HepG2 (cell line): Measurements from ENCODE around the gene ZNF285. TPM values are rescaled to one million over a fixed set of nuclear protein-coding genes. Genes with fewer than 3 reads are reported as not detected.
A peak's percentile ranks its signal among the peaks of the same experiment; 100 is the strongest.

Experiments
- ISL2 ChIP-seq: sonication (generic); formaldehyde crosslinking; IDR thresholded peaks from 2 replicates; pipeline ENCODE4 v1.5.0; 2020; ENCODE audit warnings: missing genetic modification reagents
- JUN ChIP-seq: sonication (generic); formaldehyde crosslinking; IDR thresholded peaks from 2 replicates; pipeline ENCODE4 v1.4.0; 2020; ENCODE audit warnings: mild to moderate bottlenecking, missing genetic modification reagents
- KDM5B ChIP-seq: sonication (generic); formaldehyde crosslinking; IDR thresholded peaks from 2 replicates; pipeline ENCODE4 v1.4.0; 2020; ENCODE audit warnings: missing genetic modification reagents, mild to moderate bottlenecking, borderline replicate concordance
- MIER3 ChIP-seq: IDR thresholded peaks from 2 replicates; pipeline ENCODE4 v1.6.1; 2016; ENCODE audit warnings: missing compliant biosample characterization, borderline replicate concordance
- MTA1 ChIP-seq: sonication (generic); formaldehyde crosslinking; IDR thresholded peaks from 2 replicates; pipeline ENCODE4 v1.4.0; 2020; ENCODE audit warnings: missing genetic modification reagents, mild to moderate bottlenecking, borderline replicate concordance
- SMYD3 ChIP-seq: sonication (generic); formaldehyde crosslinking; IDR thresholded peaks from 2 replicates; pipeline ENCODE4 v1.8.1; 2023; ENCODE audit warnings: mild to moderate bottlenecking, missing genetic modification reagents
- ZNF3 ChIP-seq: IDR thresholded peaks from 2 replicates; pipeline ENCODE4 v1.7.0; 2017; ENCODE audit warnings: inconsistent platforms
- ZNF558 ChIP-seq: sonication (generic); formaldehyde crosslinking; IDR thresholded peaks from 2 replicates; pipeline ENCODE4 v1.9.0; 2022; ENCODE audit warnings: mild to moderate bottlenecking, missing genetic modification reagents, borderline replicate concordance
- polyA plus RNA-seq, 8 experiments: library from polyadenylated mRNA; depleted of rRNA in 3 of 8; stranded (reverse) in 7 of 8; unstranded in 1 of 8; fragments of >200 nt; fragmentation: Illumina TruSeq in 4 of 8; extraction: Trizol in 4 of 8; gene quantifications; 2 replicates each; pipeline versions ENCODE4 v1.2.1 to v1.2.3, GENCODE V29; 2011 to 2016; ENCODE audit warnings: low read depth in 4 of 8, missing spikeins in 1 of 8, mixed read lengths in 1 of 8; ENCODE audit not compliant: insufficient read depth in 1 of 8
- total RNA-seq, 5 experiments: library from RNA; depleted of rRNA; stranded (reverse); fragments of >200 nt; fragmentation: Illumina TruSeq; extraction: Trizol; gene quantifications; 2 replicates each; pipeline ENCODE4 v1.2.3, GENCODE V29; 2016; ENCODE audit warnings: low read depth in 1 of 5
- TF ChIP-seq, protein P1 (sequence below): sonication (generic); formaldehyde crosslinking; IDR thresholded peaks from 2 replicates; pipeline ENCODE4 v1.8.0; 2022; ENCODE audit warnings: missing genetic modification reagents, mild to moderate bottlenecking, moderate library complexity, borderline replicate concordance
- TF ChIP-seq, protein P2 (sequence below): sonication (generic); formaldehyde crosslinking; IDR thresholded peaks from 2 replicates; pipeline ENCODE4 v1.4.0; 2020; ENCODE audit warnings: missing genetic modification reagents
- TF ChIP-seq, protein P3 (sequence below): sonication (generic); formaldehyde crosslinking; IDR thresholded peaks from 2 replicates; pipeline ENCODE4 v1.9.0; 2021; ENCODE audit warnings: missing genetic modification reagents, mild to moderate bottlenecking, borderline replicate concordance
- TF ChIP-seq, protein P4 (sequence below): sonication (generic); formaldehyde crosslinking; IDR thresholded peaks from 2 replicates; pipeline ENCODE4 v1.8.0; 2022; ENCODE audit warnings: missing genetic modification reagents, mild to moderate bottlenecking, borderline replicate concordance
- TF ChIP-seq, protein P5 (sequence below): sonication (generic); formaldehyde crosslinking; IDR thresholded peaks from 2 replicates; pipeline ENCODE4 v1.5.0; 2020; ENCODE audit warnings: mild to moderate bottlenecking, missing genetic modification reagents, moderate library complexity
- TF ChIP-seq, protein P6 (sequence below): sonication (generic); formaldehyde crosslinking; IDR thresholded peaks from 2 replicates; pipeline ENCODE4 v1.5.0; 2020; ENCODE audit warnings: missing genetic modification reagents
- TF ChIP-seq, protein P7 (sequence below): sonication (generic); formaldehyde crosslinking; IDR thresholded peaks from 2 replicates; pipeline ENCODE4 v1.5.0; 2020; ENCODE audit warnings: missing genetic modification reagents

Gene ZNF285
- total and polyA plus RNA-seq, 2 of the 13 experiments (the other 11 are each of a cell fraction or from before 2014, with no cell fraction given), result 0.82 to 1.7 TPM

DNA sequence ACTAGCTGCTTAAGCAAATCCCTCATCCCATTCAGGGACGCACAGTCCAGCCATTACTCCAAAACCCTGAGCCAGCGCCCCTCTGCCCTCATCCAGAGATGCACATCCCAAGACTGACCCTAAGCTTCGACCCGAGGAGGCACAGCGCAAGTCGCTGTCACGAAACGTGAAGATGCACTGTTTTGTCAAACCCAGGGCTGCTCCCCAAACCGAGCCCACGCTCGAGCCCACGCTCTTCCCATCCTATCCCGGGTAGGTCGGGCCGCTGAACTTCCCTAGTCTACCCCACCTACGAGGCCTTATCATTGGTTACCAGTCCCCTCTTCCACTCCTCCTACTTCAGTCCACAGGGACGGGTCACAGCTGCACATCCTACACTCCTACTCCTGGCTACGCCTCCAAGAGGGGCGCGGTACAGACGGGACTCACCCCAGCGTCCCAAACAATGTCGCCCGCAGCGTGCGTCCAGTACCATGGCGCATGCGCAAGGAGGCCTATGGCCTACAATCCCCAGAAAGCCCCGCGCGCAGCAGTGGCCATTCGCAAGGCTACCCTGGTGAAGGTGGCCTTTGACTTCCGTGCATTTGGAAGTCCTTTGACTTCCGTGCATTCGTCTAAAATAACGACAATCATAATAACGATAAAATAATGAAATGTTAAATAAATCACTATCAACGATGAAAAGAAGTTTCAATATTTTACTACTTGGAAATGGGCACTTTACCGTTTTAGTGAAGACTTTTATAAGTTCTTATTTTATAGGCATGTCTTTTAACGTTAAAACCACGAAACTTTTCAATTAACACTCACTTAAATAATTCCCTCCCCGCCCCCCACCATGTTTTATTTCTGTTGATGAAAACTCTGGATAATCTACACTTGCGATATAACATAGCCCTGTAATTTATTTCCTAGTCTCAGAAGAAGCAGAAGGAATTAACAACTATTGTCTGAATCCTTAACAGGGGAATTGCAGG lies at the start of gene ZNF285 (continued):
- TF ChIP-seq, protein P1, sequence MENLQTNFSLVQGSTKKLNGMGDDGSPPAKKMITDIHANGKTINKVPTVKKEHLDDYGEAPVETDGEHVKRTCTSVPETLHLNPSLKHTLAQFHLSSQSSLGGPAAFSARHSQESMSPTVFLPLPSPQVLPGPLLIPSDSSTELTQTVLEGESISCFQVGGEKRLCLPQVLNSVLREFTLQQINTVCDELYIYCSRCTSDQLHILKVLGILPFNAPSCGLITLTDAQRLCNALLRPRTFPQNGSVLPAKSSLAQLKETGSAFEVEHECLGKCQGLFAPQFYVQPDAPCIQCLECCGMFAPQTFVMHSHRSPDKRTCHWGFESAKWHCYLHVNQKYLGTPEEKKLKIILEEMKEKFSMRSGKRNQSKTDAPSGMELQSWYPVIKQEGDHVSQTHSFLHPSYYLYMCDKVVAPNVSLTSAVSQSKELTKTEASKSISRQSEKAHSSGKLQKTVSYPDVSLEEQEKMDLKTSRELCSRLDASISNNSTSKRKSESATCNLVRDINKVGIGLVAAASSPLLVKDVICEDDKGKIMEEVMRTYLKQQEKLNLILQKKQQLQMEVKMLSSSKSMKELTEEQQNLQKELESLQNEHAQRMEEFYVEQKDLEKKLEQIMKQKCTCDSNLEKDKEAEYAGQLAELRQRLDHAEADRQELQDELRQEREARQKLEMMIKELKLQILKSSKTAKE (CRISPR knock-in tag), result no peak
- TF ChIP-seq MIER3 (CRISPR knock-in tag) (no peak), ZNF3 (no peak), MTA1 (CRISPR knock-in tag) (no peak), ZNF558 (CRISPR knock-in tag) (no peak), KDM5B (CRISPR knock-in tag) (no peak), JUN (no peak), SMYD3 (CRISPR knock-in tag) (no peak), ISL2 (CRISPR knock-in tag) (no peak)
- TF ChIP-seq, protein P2, sequence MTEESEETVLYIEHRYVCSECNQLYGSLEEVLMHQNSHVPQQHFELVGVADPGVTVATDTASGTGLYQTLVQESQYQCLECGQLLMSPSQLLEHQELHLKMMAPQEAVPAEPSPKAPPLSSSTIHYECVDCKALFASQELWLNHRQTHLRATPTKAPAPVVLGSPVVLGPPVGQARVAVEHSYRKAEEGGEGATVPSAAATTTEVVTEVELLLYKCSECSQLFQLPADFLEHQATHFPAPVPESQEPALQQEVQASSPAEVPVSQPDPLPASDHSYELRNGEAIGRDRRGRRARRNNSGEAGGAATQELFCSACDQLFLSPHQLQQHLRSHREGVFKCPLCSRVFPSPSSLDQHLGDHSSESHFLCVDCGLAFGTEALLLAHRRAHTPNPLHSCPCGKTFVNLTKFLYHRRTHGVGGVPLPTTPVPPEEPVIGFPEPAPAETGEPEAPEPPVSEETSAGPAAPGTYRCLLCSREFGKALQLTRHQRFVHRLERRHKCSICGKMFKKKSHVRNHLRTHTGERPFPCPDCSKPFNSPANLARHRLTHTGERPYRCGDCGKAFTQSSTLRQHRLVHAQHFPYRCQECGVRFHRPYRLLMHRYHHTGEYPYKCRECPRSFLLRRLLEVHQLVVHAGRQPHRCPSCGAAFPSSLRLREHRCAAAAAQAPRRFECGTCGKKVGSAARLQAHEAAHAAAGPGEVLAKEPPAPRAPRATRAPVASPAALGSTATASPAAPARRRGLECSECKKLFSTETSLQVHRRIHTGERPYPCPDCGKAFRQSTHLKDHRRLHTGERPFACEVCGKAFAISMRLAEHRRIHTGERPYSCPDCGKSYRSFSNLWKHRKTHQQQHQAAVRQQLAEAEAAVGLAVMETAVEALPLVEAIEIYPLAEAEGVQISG (CRISPR knock-in tag), result peak; percentile 73
- TF ChIP-seq, protein P3, sequence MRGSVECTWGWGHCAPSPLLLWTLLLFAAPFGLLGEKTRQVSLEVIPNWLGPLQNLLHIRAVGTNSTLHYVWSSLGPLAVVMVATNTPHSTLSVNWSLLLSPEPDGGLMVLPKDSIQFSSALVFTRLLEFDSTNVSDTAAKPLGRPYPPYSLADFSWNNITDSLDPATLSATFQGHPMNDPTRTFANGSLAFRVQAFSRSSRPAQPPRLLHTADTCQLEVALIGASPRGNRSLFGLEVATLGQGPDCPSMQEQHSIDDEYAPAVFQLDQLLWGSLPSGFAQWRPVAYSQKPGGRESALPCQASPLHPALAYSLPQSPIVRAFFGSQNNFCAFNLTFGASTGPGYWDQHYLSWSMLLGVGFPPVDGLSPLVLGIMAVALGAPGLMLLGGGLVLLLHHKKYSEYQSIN (CRISPR knock-in tag), result no peak
- TF ChIP-seq, protein P4, sequence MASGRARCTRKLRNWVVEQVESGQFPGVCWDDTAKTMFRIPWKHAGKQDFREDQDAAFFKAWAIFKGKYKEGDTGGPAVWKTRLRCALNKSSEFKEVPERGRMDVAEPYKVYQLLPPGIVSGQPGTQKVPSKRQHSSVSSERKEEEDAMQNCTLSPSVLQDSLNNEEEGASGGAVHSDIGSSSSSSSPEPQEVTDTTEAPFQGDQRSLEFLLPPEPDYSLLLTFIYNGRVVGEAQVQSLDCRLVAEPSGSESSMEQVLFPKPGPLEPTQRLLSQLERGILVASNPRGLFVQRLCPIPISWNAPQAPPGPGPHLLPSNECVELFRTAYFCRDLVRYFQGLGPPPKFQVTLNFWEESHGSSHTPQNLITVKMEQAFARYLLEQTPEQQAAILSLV (CRISPR knock-in tag), result no peak
- TF ChIP-seq, protein P5, sequence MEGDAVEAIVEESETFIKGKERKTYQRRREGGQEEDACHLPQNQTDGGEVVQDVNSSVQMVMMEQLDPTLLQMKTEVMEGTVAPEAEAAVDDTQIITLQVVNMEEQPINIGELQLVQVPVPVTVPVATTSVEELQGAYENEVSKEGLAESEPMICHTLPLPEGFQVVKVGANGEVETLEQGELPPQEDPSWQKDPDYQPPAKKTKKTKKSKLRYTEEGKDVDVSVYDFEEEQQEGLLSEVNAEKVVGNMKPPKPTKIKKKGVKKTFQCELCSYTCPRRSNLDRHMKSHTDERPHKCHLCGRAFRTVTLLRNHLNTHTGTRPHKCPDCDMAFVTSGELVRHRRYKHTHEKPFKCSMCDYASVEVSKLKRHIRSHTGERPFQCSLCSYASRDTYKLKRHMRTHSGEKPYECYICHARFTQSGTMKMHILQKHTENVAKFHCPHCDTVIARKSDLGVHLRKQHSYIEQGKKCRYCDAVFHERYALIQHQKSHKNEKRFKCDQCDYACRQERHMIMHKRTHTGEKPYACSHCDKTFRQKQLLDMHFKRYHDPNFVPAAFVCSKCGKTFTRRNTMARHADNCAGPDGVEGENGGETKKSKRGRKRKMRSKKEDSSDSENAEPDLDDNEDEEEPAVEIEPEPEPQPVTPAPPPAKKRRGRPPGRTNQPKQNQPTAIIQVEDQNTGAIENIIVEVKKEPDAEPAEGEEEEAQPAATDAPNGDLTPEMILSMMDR (CRISPR knock-in tag), result no peak
- TF ChIP-seq, protein P6, sequence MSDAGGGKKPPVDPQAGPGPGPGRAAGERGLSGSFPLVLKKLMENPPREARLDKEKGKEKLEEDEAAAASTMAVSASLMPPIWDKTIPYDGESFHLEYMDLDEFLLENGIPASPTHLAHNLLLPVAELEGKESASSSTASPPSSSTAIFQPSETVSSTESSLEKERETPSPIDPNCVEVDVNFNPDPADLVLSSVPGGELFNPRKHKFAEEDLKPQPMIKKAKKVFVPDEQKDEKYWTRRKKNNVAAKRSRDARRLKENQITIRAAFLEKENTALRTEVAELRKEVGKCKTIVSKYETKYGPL (CRISPR knock-in tag), result no peak
- TF ChIP-seq, protein P7, sequence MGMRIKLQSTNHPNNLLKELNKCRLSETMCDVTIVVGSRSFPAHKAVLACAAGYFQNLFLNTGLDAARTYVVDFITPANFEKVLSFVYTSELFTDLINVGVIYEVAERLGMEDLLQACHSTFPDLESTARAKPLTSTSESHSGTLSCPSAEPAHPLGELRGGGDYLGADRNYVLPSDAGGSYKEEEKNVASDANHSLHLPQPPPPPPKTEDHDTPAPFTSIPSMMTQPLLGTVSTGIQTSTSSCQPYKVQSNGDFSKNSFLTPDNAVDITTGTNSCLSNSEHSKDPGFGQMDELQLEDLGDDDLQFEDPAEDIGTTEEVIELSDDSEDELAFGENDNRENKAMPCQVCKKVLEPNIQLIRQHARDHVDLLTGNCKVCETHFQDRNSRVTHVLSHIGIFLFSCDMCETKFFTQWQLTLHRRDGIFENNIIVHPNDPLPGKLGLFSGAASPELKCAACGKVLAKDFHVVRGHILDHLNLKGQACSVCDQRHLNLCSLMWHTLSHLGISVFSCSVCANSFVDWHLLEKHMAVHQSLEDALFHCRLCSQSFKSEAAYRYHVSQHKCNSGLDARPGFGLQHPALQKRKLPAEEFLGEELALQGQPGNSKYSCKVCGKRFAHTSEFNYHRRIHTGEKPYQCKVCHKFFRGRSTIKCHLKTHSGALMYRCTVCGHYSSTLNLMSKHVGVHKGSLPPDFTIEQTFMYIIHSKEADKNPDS (CRISPR knock-in tag), result no peak
